ENCODE measurements around the gene CDH13. TPM values are rescaled to one million over a fixed set of nuclear protein-coding genes. Genes with fewer than 3 reads are reported as not detected.

The CDH13 gene
- total and polyA plus RNA-seq, 5 donors, result 20.7 to 123 (median 93.6) TPM

DNA sequence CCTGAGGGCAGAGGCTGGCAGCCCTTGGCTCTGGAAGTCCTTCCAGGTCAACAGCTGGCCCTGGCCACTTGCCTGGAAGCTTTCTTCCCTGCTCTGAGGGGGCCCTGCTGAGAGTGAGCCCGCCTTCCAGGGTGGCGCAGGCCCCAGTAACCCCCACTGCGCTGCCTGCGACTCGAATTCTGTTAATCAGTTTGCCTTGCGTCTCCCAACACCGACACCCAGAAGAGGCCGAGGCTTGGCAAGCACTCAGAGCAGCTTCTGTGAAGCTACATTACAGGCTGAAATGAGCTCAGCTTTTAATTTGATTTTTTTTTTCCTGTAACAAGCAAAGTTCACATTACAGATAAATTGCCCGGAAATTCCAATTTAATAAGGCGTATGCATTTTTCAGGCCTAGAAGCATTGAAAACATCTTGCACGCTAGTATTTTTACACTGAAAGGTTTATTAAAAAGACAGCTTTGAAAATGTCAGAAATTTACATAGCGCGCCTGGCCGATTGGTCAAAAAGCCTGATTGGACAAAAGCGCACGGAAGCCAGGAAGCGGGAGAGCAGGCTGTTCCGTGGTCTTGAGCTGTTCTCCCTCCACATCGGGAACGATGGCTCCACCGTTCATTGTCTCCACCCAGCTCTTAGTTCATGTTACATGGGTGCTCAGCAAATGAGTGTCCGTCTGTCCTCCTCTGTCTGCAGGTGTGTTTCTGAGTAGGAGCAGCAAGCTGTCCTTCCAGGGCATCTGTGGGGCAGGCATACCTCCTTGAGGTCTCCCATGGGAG is 1115.5 kb downstream of the CDH13 start:
- Histone ChIP-seq H3K27me3 (ENCODE audit: control insufficient read depth, insufficient read depth) (no peaks in the 10 kb centered on the region), H3K27ac (ENCODE audit: low read length) (no peak overlapping the region), H3K4me1 (ENCODE audit: control insufficient read depth, insufficient read depth, low read length) (no peaks in the 10 kb centered on the region), H3K9me3 (ENCODE audit: control insufficient read depth, low read length) (no peaks in the 10 kb centered on the region), H3K4me3 (ENCODE audit: low read length) (no peak overlapping the region)
- peak in 2 of 3 donors; percentile 53 to 63 for DNase-seq
- WGBS, result 65% methylated on average over 22 of the region's 22 CpGs
- ATAC-seq, result no peak
- intact Hi-C loops (cut with DNase I), result no loop called here

DNA sequence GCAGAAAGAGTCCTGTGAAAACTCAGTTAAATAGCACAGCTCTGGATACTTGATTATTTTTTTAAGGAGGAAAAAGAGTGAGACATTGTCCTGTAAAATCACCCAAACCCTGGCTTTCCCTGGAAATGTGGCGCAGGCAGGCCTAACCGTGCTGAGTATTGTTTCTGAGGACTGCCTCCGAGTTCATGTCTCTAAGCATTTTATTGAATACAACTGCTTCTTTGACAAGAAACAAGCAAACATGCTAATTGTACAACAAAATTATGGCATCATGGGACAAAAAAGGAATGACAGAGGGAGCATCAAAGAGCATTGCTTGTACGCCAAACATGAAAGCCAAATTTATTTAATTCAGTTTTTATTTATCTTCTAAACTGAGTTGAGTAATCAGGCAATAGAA is 1116.5 kb downstream of the CDH13 start:
- Histone ChIP-seq H3K9me3 (ENCODE audit: control insufficient read depth, low read length) (no peaks in the 10 kb centered on the region), H3K27ac (ENCODE audit: low read length) (no peak overlapping the region), H3K4me3 (ENCODE audit: low read length) (no peak overlapping the region), H3K4me1 (ENCODE audit: control insufficient read depth, insufficient read depth, low read length) (no peaks in the 10 kb centered on the region), H3K27me3 (ENCODE audit: control insufficient read depth, insufficient read depth) (no peaks in the 10 kb centered on the region)
- WGBS, result 88% methylated on average over 4 of the region's 4 CpGs
- DNase-seq (no peak), ATAC-seq (no peak)
- intact Hi-C loops (cut with DNase I), result no loop called here

- ATAC-seq, result no peak
- no peak overlapping the region for H3K27ac ChIP-seq (ENCODE audit: low read length)
- H3K27me3 ChIP-seq (ENCODE audit: control insufficient read depth, insufficient read depth), result no peaks in the 10 kb centered on the region
- WGBS, result 84% methylated on average over 6 of the region's 6 CpGs
- no peak overlapping the region for H3K4me3 ChIP-seq (ENCODE audit: low read length)
- H3K9me3 ChIP-seq (ENCODE audit: control insufficient read depth, low read length), result no peaks in the 10 kb centered on the region
- intact Hi-C loops (cut with DNase I), result no loop called here
- no peaks in the 10 kb centered on the region for H3K4me1 ChIP-seq (ENCODE audit: control insufficient read depth, insufficient read depth, low read length)
- no peak for DNase-seq
Observed at GRCh38 chr16:83743720-83744119, 1117.0 kb downstream of the CDH13 start.

DNA sequence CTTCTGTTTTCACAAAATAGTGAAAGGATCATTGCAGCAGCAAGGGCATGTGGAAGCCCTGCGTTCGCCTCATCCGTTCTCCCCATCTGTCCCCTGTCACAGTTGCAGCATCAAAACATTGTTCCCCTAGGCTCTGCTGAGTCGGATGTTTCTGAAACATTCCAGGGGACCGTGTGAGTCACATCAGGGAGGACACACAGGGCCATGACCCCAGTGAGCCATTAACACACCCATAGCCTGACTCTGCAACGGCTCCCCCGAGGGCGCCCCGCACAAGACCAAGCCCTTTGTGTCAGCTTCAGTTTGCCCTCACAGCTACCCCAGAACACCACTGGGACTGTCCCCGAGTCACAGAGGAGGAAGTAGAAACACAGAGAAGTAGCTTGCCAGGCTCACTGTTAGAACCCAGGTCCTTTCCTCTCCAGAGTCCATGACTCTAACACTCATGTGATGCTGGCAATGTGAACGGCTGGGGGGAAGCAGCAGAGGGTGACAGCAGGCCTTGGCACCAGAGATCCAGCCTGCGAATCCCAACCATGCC is 1117.7 kb downstream of the CDH13 start:
- intact Hi-C loops (cut with DNase I), result no loop called here
- H3K4me1 ChIP-seq (ENCODE audit: control insufficient read depth, insufficient read depth, low read length), result no peaks in the 10 kb centered on the region
- ATAC-seq, result peak; percentile 78 to 86
- H3K27me3 ChIP-seq (ENCODE audit: control insufficient read depth, insufficient read depth), result no peaks in the 10 kb centered on the region
- no peaks in the 10 kb centered on the region for H3K9me3 ChIP-seq (ENCODE audit: control insufficient read depth, low read length)
- H3K27ac ChIP-seq (ENCODE audit: low read length), result no peak overlapping the region
- DNase-seq, result peak; percentile 45 to 71 (median 66)
- no peak overlapping the region for H3K4me3 ChIP-seq (ENCODE audit: low read length)
- WGBS, result 64% methylated on average over 12 of the region's 12 CpGs

GRCh38 chr16:83746611-83747010 is 1119.8 kb downstream of the CDH13 start:
- no peak for DNase-seq
- no peaks in the 10 kb centered on the region for H3K27me3 ChIP-seq (ENCODE audit: control insufficient read depth, insufficient read depth)
- no peaks in the 10 kb centered on the region for H3K4me1 ChIP-seq (ENCODE audit: control insufficient read depth, insufficient read depth, low read length)
- no peak overlapping the region for H3K27ac ChIP-seq (ENCODE audit: low read length)
- intact Hi-C loops (cut with DNase I), result no loop called here
- H3K4me3 ChIP-seq (ENCODE audit: low read length), result no peak overlapping the region
- no peak for ATAC-seq
- no peaks in the 10 kb centered on the region for H3K9me3 ChIP-seq (ENCODE audit: control insufficient read depth, low read length)

- intact Hi-C loops (cut with DNase I), result no loop called here
- H3K4me1 ChIP-seq (ENCODE audit: control insufficient read depth, insufficient read depth, low read length), result no peaks in the 10 kb centered on the region
- no peak for ATAC-seq
- DNase-seq, result no peak
- no peaks in the 10 kb centered on the region for H3K27me3 ChIP-seq (ENCODE audit: control insufficient read depth, insufficient read depth)
- no peak overlapping the region for H3K4me3 ChIP-seq (ENCODE audit: low read length)
- H3K9me3 ChIP-seq (ENCODE audit: control insufficient read depth, low read length), result no peaks in the 10 kb centered on the region
- no peak overlapping the region for H3K27ac ChIP-seq (ENCODE audit: low read length)
- WGBS, result 92% methylated on average over 3 of the region's 3 CpGs
Observed at GRCh38 chr16:83747936-83748335, 1121.2 kb downstream of the CDH13 start.

DNA sequence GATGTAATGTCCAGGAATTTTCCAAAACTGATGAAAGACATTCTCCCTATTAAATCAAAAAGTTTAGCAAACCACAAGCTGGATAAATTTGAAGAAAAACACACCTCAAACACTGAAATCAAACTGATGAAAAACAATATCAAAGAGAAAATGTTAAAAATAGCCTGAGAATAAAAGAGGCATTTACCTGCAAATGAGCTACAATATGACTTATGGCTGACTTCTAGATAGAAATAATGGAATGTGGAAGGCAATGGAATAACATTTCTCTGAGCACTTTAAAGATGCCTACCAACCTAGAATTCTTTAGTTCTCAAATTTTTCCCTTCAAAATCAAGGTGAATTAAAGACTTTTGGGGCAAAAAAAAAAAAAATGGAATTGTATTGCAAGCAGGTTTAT is 1128.6 kb downstream of the CDH13 start:
- DNase-seq (no peak), ATAC-seq (no peak)
- H3K27ac ChIP-seq (ENCODE audit: low read length), result no peak overlapping the region
- H3K4me3 ChIP-seq (ENCODE audit: low read length), result no peak overlapping the region
- no peaks in the 10 kb centered on the region for H3K4me1 ChIP-seq (ENCODE audit: control insufficient read depth, insufficient read depth, low read length)
- intact Hi-C loops (cut with DNase I), result no loop called here
- H3K9me3 ChIP-seq (ENCODE audit: control insufficient read depth, low read length), result no peaks in the 10 kb centered on the region
- H3K27me3 ChIP-seq (ENCODE audit: control insufficient read depth, insufficient read depth), result no peaks in the 10 kb centered on the region

GRCh38 chr16:83762141-83762991 is 1135.6 kb downstream of the CDH13 start:
- H3K9me3 ChIP-seq (ENCODE audit: control insufficient read depth, low read length), result no peaks in the 10 kb centered on the region
- no peak for ATAC-seq
- 63% methylated on average over 11 of the region's 11 CpGs for WGBS

DNA sequence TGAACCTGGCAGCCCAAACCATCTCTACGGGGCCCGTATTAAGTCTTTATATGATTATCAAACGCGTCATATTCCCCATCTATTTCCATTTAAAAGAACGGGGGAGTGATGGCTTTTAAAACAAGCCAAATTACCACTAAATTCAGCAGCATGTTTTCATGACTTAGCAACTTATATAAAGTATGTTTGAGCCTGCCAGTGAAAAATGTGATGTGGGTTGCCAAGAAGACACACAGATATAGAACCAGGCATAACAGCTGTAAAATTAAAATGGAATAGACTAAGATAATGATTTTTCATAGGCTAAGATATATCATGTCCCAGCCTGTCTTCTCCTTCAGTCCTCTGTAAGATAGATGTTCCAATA is 1136.2 kb downstream of the CDH13 start:
- no peak for DNase-seq
- Histone ChIP-seq H3K4me1 (ENCODE audit: control insufficient read depth, insufficient read depth, low read length) (no peaks in the 10 kb centered on the region), H3K4me3 (ENCODE audit: low read length) (no peak overlapping the region), H3K9me3 (ENCODE audit: control insufficient read depth, low read length) (no peaks in the 10 kb centered on the region), H3K27me3 (ENCODE audit: control insufficient read depth, insufficient read depth) (no peaks in the 10 kb centered on the region), H3K27ac (ENCODE audit: low read length) (no peak overlapping the region)
- no peak for ATAC-seq
- 69% methylated on average over 5 of the region's 5 CpGs for WGBS
- intact Hi-C loops (cut with DNase I), result no loop called here

More at GRCh38 chr16:83762141-83762991, 1135.6 kb downstream of the CDH13 start:
- Histone ChIP-seq H3K27ac (ENCODE audit: low read length) (no peak overlapping the region), H3K4me1 (ENCODE audit: control insufficient read depth, insufficient read depth, low read length) (no peaks in the 10 kb centered on the region), H3K4me3 (ENCODE audit: low read length) (no peak overlapping the region), H3K27me3 (ENCODE audit: control insufficient read depth, insufficient read depth) (no peaks in the 10 kb centered on the region)
- intact Hi-C loops (cut with DNase I), result no loop called here
- no peak for DNase-seq

DNA sequence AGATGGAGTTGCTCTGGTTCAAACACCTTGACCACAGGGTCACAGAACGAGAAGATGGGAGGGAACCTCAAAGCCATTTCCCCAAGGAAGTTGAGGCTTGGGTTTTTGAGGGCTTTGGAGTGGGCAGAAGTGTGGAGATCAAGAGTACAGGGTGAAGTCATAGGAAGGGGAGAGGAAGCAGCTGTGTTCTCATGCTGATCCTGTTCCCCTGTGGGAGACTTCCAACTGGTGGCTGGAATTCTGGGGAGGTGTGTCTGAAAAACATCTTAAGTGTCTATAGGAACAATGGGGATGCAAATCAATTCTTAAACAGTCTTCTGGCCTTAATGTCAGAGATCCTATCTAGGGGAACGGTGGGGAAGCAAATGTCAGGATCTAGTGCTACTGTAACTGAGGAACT is 1142.2 kb downstream of the CDH13 start:
- peaks cover 9% of the 10 kb centered on the region for H3K4me1 ChIP-seq (ENCODE audit: control insufficient read depth, insufficient read depth, low read length)
- H3K4me3 ChIP-seq (ENCODE audit: low read length), result no peak overlapping the region
- H3K9me3 ChIP-seq (ENCODE audit: control insufficient read depth, low read length), result no peaks in the 10 kb centered on the region
- H3K27me3 ChIP-seq (ENCODE audit: control insufficient read depth, insufficient read depth), result no peaks in the 10 kb centered on the region
- ATAC-seq (peak in 1 of 2 donors; percentile 22), DNase-seq (no peak)
- 45% methylated on average over 2 of the region's 2 CpGs for WGBS
- no peak overlapping the region for H3K27ac ChIP-seq (ENCODE audit: low read length)
- intact Hi-C loops (cut with DNase I), result no loop called here

- H3K27ac ChIP-seq (ENCODE audit: low read length), result no peak overlapping the region
- ATAC-seq, result peak; percentile 27 to 37
Observed at GRCh38 chr16:83769397-83770008, 1142.7 kb downstream of the CDH13 start.

More at GRCh38 chr16:83769397-83770008, 1142.7 kb downstream of the CDH13 start:
- H3K4me3 ChIP-seq (ENCODE audit: low read length), result no peak overlapping the region
- no peaks in the 10 kb centered on the region for H3K9me3 ChIP-seq (ENCODE audit: control insufficient read depth, low read length)
- peaks cover 9% of the 10 kb centered on the region for H3K4me1 ChIP-seq (ENCODE audit: control insufficient read depth, insufficient read depth, low read length)
- H3K27me3 ChIP-seq (ENCODE audit: control insufficient read depth, insufficient read depth), result no peaks in the 10 kb centered on the region
- intact Hi-C loops (cut with DNase I), result no loop called here
- WGBS, result 52% methylated on average over 5 of the region's 5 CpGs
- DNase-seq, result no peak
